Smooth muscle cell (in vitro differentiated cells): ENCODE results near the gene SLC23A3. TPM values are rescaled to one million over a fixed set of nuclear protein-coding genes. Genes with fewer than 3 reads are reported as not detected.

Experiments
- DNase-seq: peaks from one replicate; lab custom pipeline; 2025; ENCODE audit not compliant: unreplicated experiment; lab: John Stamatoyannopoulos, UW
- H2AFZ ChIP-seq: fragments of 200-600 bp; sonication (generic); 2 replicates; pipeline ENCODE4 v1.6.0; 2016; ENCODE audit warnings: antibody characterized with exemption, low read depth, mild to moderate bottlenecking
- H3F3A ChIP-seq: fragments of 200-600 bp; sonication (generic); 2 replicates; pipeline ENCODE4 v1.6.0; 2017; ENCODE audit warnings: antibody characterized with exemption, low read depth
- H3K27ac ChIP-seq: fragments of 200-600 bp; sonication (generic); 2 replicates; pipeline ENCODE4 v1.5.1; 2016; ENCODE audit warnings: low read depth, mild to moderate bottlenecking
- H3K27me3 ChIP-seq: fragments of 200-600 bp; sonication (generic); 2 replicates; pipeline ENCODE4 v1.6.1; 2016; ENCODE audit warnings: low read depth, mild to moderate bottlenecking
- H3K36me3 ChIP-seq: fragments of 200-600 bp; sonication (generic); 2 replicates; pipeline ENCODE4 v1.5.1; 2016; ENCODE audit warnings: low read depth
- H3K4me1 ChIP-seq: fragments of 200-600 bp; sonication (generic); 2 replicates; pipeline ENCODE4 v1.5.1; 2016; ENCODE audit warnings: low read depth
- H3K4me2 ChIP-seq: fragments of 200-600 bp; sonication (generic); 2 replicates; pipeline ENCODE4 v1.6.0; 2016; ENCODE audit warnings: mild to moderate bottlenecking
- H3K4me3 ChIP-seq: fragments of 200-600 bp; sonication (generic); 2 replicates; pipeline ENCODE4 v1.5.1; 2016; ENCODE audit warnings: mild to moderate bottlenecking
- H3K79me2 ChIP-seq: fragments of 200-600 bp; sonication (generic); 2 replicates; pipeline ENCODE4 v1.6.0; 2016; ENCODE audit warnings: low read depth, mild to moderate bottlenecking
- H3K9ac ChIP-seq: fragments of 200-600 bp; sonication (generic); 2 replicates; pipeline ENCODE4 v1.6.0; 2016; ENCODE audit warnings: low read depth
- H3K9me3 ChIP-seq: fragments of 200-600 bp; sonication (generic); replicated peaks from 2 replicates; pipeline ENCODE4 v1.5.1; 2016; ENCODE audit warnings: low read depth
- H4K20me1 ChIP-seq: fragments of 200-600 bp; sonication (generic); 2 replicates; pipeline ENCODE4 v1.6.0; 2016; ENCODE audit warnings: low read depth
- WGBS: methylation state at CpG from one replicate; pipeline ENCODE4 v1.1.7; 2016; ENCODE audit warnings: low lambda C conversion rate; 5-methylcytosine and 5-hydroxymethylcytosine counted together
- polyA plus RNA-seq: library from polyadenylated mRNA; unstranded; fragments of >200 nt; fragmentation: Nextera tagmentation; extraction: Ambion mirVana; gene quantifications from 2 replicates; pipeline ENCODE4 v1.2.1, GENCODE V29; 2016
- total RNA-seq: library from RNA; depleted of rRNA; stranded (reverse); fragments of >200 nt; gene quantifications from 2 replicates; pipeline ENCODE4 v1.2.3, GENCODE V29; 2014
- TF ChIP-seq, protein P1 (sequence below): fragments of 200-600 bp; sonication (generic); IDR thresholded peaks from 2 replicates; pipeline ENCODE4 v1.5.1; 2017; ENCODE audit warnings: borderline replicate concordance, mild to moderate bottlenecking, antibody characterized with exemption; ENCODE audit not compliant: insufficient read depth, poor library complexity, severe bottlenecking

Gene SLC23A3
- total and polyA plus RNA-seq, 2 experiments from 2014 or later, result not detected

DNA sequence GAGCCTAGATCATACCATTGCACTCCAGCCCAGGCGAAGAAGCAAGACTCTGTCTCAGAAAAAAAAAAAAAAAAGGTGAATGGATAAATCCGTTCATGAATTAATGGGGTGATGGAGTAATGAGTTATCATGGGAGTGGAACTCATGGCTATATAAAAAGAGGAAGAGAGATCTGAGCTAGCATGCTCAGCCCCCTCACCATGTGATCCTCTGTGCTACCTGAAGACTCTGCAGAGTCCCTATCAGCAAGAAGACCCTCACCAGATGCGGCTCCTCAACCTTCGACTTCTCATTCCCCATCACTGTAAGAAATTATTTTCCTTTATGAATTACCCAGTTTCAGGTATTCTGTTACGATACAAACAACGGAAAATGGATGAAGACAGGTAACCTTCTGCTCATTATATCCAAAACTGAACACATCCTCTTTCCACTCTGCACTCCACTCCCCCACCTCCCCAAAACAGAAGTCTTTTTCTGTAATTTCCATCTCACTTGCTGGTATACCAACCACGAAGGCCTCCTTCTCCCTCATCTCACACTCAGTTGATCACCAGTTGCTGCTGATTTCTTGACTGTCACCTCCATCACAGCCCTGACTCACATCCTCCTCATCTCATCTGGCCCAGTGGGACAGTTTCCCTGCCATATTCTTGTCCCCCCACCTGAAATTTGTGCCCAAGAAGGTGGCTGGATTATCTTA is 17.1 kb upstream of the SLC23A3 start:
- Histone ChIP-seq H3K79me2 (no peaks in the 10 kb centered on the region), H3F3A (no peaks in the 10 kb centered on the region), H3K27ac (no peak overlapping the region), H2AFZ (no peak overlapping the region), H3K9me3 (no peaks in the 10 kb centered on the region), H4K20me1 (no peaks in the 10 kb centered on the region), H3K4me1 (no peaks in the 10 kb centered on the region), H3K4me3 (no peak overlapping the region), H3K9ac (no peak overlapping the region), H3K27me3 (no peaks in the 10 kb centered on the region), H3K36me3 (no peaks in the 10 kb centered on the region), H3K4me2 (no peak overlapping the region)
- no peak for DNase-seq
- WGBS, result 85% methylated on average over 7 of the region's 7 CpGs
- TF ChIP-seq, protein P1, sequence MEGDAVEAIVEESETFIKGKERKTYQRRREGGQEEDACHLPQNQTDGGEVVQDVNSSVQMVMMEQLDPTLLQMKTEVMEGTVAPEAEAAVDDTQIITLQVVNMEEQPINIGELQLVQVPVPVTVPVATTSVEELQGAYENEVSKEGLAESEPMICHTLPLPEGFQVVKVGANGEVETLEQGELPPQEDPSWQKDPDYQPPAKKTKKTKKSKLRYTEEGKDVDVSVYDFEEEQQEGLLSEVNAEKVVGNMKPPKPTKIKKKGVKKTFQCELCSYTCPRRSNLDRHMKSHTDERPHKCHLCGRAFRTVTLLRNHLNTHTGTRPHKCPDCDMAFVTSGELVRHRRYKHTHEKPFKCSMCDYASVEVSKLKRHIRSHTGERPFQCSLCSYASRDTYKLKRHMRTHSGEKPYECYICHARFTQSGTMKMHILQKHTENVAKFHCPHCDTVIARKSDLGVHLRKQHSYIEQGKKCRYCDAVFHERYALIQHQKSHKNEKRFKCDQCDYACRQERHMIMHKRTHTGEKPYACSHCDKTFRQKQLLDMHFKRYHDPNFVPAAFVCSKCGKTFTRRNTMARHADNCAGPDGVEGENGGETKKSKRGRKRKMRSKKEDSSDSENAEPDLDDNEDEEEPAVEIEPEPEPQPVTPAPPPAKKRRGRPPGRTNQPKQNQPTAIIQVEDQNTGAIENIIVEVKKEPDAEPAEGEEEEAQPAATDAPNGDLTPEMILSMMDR, result no peak

DNA sequence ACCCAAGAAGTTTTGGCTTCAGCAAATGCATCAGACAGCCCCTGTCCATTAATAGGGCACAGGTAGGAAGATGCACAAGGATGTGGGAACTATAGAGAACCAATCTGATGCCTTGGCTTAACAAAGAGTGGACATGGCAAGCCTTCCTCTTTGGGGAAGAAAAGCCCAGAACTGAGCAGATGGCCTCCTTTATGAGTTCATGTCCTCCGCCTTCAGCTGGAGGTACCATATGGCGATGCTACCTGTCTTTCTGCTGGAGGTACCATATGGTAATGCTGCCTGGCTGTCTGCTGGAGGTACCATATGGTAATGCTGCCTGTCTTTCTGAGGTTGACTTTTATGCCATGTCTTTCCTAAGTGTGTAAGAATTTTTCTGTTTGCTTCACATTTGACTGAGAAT is 14.3 kb upstream of the SLC23A3 start:
- Histone ChIP-seq H2AFZ (no peak overlapping the region), H3K79me2 (peaks cover 6% of the 10 kb centered on the region), H3F3A (no peaks in the 10 kb centered on the region), H3K4me1 (no peaks in the 10 kb centered on the region), H3K27me3 (no peaks in the 10 kb centered on the region), H3K4me2 (no peak overlapping the region), H3K9me3 (no peaks in the 10 kb centered on the region), H3K36me3 (no peaks in the 10 kb centered on the region), H3K9ac (no peak overlapping the region), H4K20me1 (peaks cover 2% of the 10 kb centered on the region), H3K27ac (no peak overlapping the region), H3K4me3 (no peak overlapping the region)
- TF ChIP-seq, protein P1, result no peak
- DNase-seq, result no peak
- 97% methylated on average over 2 of the region's 2 CpGs for WGBS

DNA sequence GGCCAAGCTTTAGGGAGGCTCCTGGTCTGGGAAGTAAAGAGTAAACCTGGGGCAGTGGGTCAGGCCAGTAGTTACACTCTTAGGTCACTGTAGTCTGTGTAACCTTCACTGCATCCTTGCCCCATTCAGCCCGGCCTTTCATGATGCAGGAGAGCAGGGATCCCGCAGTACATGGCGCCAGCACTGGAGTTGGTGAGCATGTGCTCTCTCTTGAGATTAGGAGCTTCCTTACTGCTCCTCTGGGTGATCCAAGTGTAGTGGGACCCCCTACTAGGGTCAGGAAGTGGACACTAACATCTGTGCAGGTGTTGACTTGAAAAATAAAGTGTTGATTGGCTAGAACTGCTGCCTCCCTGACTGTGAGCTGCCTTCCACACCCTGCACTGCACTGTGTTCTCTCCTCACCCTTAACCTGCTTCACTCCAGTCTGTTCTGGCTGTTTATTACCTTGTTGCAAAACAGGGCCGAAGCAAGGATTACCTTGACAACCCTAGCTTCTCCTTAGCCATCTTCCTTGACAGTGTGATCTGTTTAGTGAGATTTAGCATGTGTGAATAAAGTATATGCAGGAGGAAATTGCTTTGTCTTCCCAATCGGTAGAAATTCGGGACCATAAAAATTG is 13.4 kb upstream of the SLC23A3 start:
- WGBS, result 96% methylated on average over 6 of the region's 6 CpGs
- no peak overlapping the region for H3K9ac ChIP-seq
- no peak overlapping the region for H3K4me3 ChIP-seq
- no peaks in the 10 kb centered on the region for H3K9me3 ChIP-seq
- no peak overlapping the region for H3K27ac ChIP-seq
- no peaks in the 10 kb centered on the region for H3K36me3 ChIP-seq
- DNase-seq, result no peak
- H3K4me2 ChIP-seq, result no peak overlapping the region
- TF ChIP-seq, protein P1, result no peak
- no peaks in the 10 kb centered on the region for H3F3A ChIP-seq
- H4K20me1 ChIP-seq, result peaks cover 7% of the 10 kb centered on the region
- H3K4me1 ChIP-seq, result no peaks in the 10 kb centered on the region
- H3K27me3 ChIP-seq, result no peaks in the 10 kb centered on the region
- peaks cover 14% of the 10 kb centered on the region for H3K79me2 ChIP-seq
- no peak overlapping the region for H2AFZ ChIP-seq
